HG03521 (cell line): ENCODE measurements around the gene PHLPP2.

ENCODE experiments used
- ATAC-seq: cut with Tn5 transposase; IDR thresholded peaks from one replicate; pipeline ENCODE4 v1.9.1; 2021; ENCODE audit warnings: mild to moderate bottlenecking, moderate library complexity; ENCODE audit not compliant: unreplicated experiment

The PHLPP2 gene

GRCh38 chr16:71670537-71670936 lies 54.0 kb downstream of the PHLPP2 start:
- ATAC-seq = no peak

GRCh38 chr16:71669926-71670536 lies 54.5 kb downstream of the PHLPP2 start:
- ATAC-seq = no peak

- no peak for ATAC-seq
These were observed 57.4 kb downstream of the PHLPP2 start for GRCh38 chr16:71666928-71667707.

- ATAC-seq = no peak
These were observed 58.2 kb downstream of the PHLPP2 start for GRCh38 chr16:71666264-71666663.

GRCh38 chr16:71659471-71659870 lies 65.0 kb downstream of the PHLPP2 start:
- ATAC-seq = no peak

GRCh38 chr16:71658771-71659170 lies 65.7 kb downstream of the PHLPP2 start:
- ATAC-seq = no peak

GRCh38 chr16:71649704-71650103 lies 74.8 kb downstream of the PHLPP2 start:
- no peak for ATAC-seq

- no peak for ATAC-seq
These were observed 75.6 kb downstream of the PHLPP2 start for GRCh38 chr16:71648921-71649320.

GRCh38 chr16:71648162-71648561 lies 76.3 kb downstream of the PHLPP2 start:
- ATAC-seq = no peak

GRCh38 chr16:71647391-71647790 lies 77.1 kb downstream of the PHLPP2 start:
- ATAC-seq = no peak

GRCh38 chr16:71645450-71645849 lies 79.1 kb downstream of the PHLPP2 start:
- no peak for ATAC-seq

- no peak for ATAC-seq
These were observed 87.1 kb downstream of the PHLPP2 start for GRCh38 chr16:71637398-71637797.

GRCh38 chr16:71635632-71636031 lies 88.9 kb downstream of the PHLPP2 start:
- ATAC-seq = no peak

GRCh38 chr16:71631776-71632175 lies 92.7 kb downstream of the PHLPP2 start:
- ATAC-seq = no peak

- ATAC-seq = no peak
These were observed 93.7 kb downstream of the PHLPP2 start for GRCh38 chr16:71630808-71631207.

- no peak for ATAC-seq
These were observed 95.1 kb downstream of the PHLPP2 start for GRCh38 chr16:71629278-71630016.

- ATAC-seq = no peak
These were observed 95.7 kb downstream of the PHLPP2 start for GRCh38 chr16:71628810-71629209.

- ATAC-seq = no peak
These were observed 96.7 kb downstream of the PHLPP2 start for GRCh38 chr16:71627731-71628181.

- ATAC-seq = no peak
These were observed 97.7 kb downstream of the PHLPP2 start for GRCh38 chr16:71626858-71627213.

- ATAC-seq = no peak
These were observed 98.3 kb downstream of the PHLPP2 start, which contains the start of gene MARVELD3 for GRCh38 chr16:71626018-71626857. TSS of gene MARVELD3 (plus strand) at chr16:71626184. CDS start at chr16:71626230, 46 bp downstream.
